Measurements from ENCODE around the gene KCNJ5.

The KCNJ5 gene

DNA sequence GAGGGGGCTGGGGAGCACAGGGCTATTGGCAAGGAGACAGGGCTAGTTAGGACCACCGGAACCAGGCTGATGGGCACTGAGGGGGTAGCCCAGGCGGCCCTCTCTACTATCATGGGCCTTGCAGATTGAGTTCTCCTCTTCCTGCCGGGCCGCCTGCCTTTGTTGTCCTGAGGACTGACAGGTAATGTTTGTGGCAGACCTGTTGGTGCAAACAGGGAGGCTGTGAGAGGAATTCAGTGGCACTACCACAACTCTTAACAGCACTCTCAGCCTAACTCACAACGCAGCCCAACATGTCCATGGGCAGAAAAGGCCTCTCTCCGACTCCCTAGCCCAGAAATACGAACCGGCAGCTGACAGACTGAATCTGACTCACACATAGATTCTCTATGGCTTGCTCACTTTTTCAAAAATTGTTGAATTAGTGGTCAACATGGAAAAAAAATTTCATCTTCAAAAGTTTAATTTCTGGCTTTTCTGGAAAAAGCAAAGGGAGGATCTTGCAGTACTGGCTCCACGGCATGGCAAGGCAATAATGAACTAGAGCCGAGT is 11.4 kb downstream of the KCNJ5 start:
- no peak overlapping the region for H2AFZ ChIP-seq (ENCODE audit: low read depth, low read length)
- no peak overlapping the region for H3K4me3 ChIP-seq (ENCODE audit: low read depth in 1 of 2, low read length in 2 of 2)
- no peak overlapping the region for H3K4me2 ChIP-seq (ENCODE audit: insufficient read depth, low read length)
- no peaks in the 10 kb centered on the region for H3K9me3 ChIP-seq (ENCODE audit: insufficient read depth, low read length, severe bottlenecking)
- H3K27ac ChIP-seq (ENCODE audit: low read length), result no peak overlapping the region
- peaks cover 47% of the 10 kb centered on the region for H3K27me3 ChIP-seq (ENCODE audit: insufficient read depth, low read length, poor library complexity)
- DNase-seq (no peak), ATAC-seq (ENCODE audit: insufficient read depth, low read depth) (no peak)
- no peak overlapping the region for H3K9ac ChIP-seq (ENCODE audit: low read depth, low read length)
- no peaks in the 10 kb centered on the region for H3K36me3 ChIP-seq (ENCODE audit: insufficient read depth, low read length)
- no peak for TF ChIP-seq EZH2 (IDR thresholded peaks at IDR 0.05; ENCODE audit: borderline replicate concordance, low read depth, low read length, severe bottlenecking)
- TF ChIP-seq, protein P1, sequence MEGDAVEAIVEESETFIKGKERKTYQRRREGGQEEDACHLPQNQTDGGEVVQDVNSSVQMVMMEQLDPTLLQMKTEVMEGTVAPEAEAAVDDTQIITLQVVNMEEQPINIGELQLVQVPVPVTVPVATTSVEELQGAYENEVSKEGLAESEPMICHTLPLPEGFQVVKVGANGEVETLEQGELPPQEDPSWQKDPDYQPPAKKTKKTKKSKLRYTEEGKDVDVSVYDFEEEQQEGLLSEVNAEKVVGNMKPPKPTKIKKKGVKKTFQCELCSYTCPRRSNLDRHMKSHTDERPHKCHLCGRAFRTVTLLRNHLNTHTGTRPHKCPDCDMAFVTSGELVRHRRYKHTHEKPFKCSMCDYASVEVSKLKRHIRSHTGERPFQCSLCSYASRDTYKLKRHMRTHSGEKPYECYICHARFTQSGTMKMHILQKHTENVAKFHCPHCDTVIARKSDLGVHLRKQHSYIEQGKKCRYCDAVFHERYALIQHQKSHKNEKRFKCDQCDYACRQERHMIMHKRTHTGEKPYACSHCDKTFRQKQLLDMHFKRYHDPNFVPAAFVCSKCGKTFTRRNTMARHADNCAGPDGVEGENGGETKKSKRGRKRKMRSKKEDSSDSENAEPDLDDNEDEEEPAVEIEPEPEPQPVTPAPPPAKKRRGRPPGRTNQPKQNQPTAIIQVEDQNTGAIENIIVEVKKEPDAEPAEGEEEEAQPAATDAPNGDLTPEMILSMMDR (IDR thresholded peaks at IDR 0.05; ENCODE audit: borderline replicate concordance, extremely low read depth, low read length, poor library complexity, severe bottlenecking), result no peak
- no peaks in the 10 kb centered on the region for H4K20me1 ChIP-seq (ENCODE audit: insufficient read depth, low read length)
- H3K4me1 ChIP-seq (ENCODE audit: insufficient read depth, low read length), result no peaks in the 10 kb centered on the region
- no peaks in the 10 kb centered on the region for H3K79me2 ChIP-seq (ENCODE audit: insufficient read depth, low read length)

DNA sequence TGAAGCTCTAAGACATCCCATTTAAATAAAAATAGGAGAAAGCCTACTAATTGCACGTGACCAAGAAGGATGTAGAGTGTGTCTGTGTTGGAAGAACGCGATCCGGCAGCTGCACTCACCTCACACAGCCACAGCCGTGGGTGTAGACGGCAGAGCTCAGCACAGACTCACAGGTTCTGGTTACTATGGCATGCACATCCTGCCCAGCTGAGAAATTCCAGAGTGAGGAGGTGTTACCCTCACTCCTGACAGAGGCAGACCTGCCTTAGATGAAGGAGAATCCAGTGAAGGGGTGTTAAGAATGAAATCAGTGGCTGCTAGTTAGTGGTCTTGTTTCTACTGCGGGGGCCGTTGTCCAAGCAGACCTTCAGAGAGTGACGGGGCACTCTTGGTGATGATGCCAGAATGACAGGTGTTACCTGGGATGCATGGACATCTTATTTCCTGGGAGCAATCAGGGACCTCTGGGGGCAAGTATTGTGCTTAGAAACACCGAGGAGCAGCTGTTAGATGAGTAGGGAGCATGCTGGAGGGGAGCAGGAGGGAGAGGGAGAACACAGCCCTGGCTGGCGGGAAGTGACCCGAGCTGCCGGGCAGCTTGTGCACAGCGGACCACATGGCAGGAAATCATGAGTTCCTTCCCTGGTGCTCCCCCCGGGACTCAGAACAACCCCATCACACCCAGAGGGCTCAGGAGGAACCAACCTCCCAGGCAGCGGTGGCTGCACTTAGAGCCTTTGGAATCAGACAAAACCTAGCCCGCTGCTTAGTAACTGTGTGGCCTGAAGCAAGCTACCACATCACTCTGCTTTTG is 12.3 kb downstream of the KCNJ5 start:
- no peaks in the 10 kb centered on the region for H4K20me1 ChIP-seq (ENCODE audit: insufficient read depth, low read length)
- no peaks in the 10 kb centered on the region for H3K36me3 ChIP-seq (ENCODE audit: insufficient read depth, low read length)
- H3K27me3 ChIP-seq (ENCODE audit: insufficient read depth, low read length, poor library complexity), result peaks cover 47% of the 10 kb centered on the region
- H3K4me3 ChIP-seq (ENCODE audit: low read depth in 1 of 2, low read length in 2 of 2), result no peak overlapping the region
- no peak overlapping the region for H2AFZ ChIP-seq (ENCODE audit: low read depth, low read length)
- no peak for DNase-seq
- no peak overlapping the region for H3K27ac ChIP-seq (ENCODE audit: low read length)
- ATAC-seq (ENCODE audit: insufficient read depth, low read depth), result no peak
- no peak overlapping the region for H3K4me2 ChIP-seq (ENCODE audit: insufficient read depth, low read length)
- H3K79me2 ChIP-seq (ENCODE audit: insufficient read depth, low read length), result no peaks in the 10 kb centered on the region
- H3K4me1 ChIP-seq (ENCODE audit: insufficient read depth, low read length), result no peaks in the 10 kb centered on the region
- no peaks in the 10 kb centered on the region for H3K9me3 ChIP-seq (ENCODE audit: insufficient read depth, low read length, severe bottlenecking)
- H3K9ac ChIP-seq (ENCODE audit: low read depth, low read length), result no peak overlapping the region
- TF ChIP-seq, protein P1 (IDR thresholded peaks at IDR 0.05; ENCODE audit: borderline replicate concordance, extremely low read depth, low read length, poor library complexity, severe bottlenecking), result no peak
- no peak for TF ChIP-seq EZH2 (IDR thresholded peaks at IDR 0.05; ENCODE audit: borderline replicate concordance, low read depth, low read length, severe bottlenecking)

DNA sequence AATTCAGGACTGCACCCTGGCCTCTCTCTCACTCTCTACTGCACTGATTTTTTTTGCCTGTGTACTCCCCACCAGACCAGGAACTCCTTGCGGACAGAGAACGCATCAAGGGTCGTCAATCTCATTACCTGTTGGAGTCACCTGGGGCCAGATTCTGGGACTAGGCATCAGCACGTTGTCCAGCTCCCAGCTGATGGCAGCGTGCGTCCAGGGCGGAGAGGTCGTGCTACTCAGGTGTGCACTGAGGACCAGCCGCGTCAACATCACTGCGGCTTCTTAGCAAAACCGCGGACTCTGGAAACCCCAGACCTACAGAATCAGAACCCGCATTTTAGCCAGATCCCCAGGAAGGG is 13.1 kb downstream of the KCNJ5 start:
- Histone ChIP-seq H3K4me1 (ENCODE audit: insufficient read depth, low read length) (no peaks in the 10 kb centered on the region), H3K9ac (ENCODE audit: low read depth, low read length) (no peak overlapping the region), H2AFZ (ENCODE audit: low read depth, low read length) (no peak overlapping the region), H3K4me3 (ENCODE audit: low read depth in 1 of 2, low read length in 2 of 2) (no peak overlapping the region), H3K27me3 (ENCODE audit: insufficient read depth, low read length, poor library complexity) (peaks cover 50% of the 10 kb centered on the region), H3K27ac (ENCODE audit: low read length) (no peak overlapping the region), H3K36me3 (ENCODE audit: insufficient read depth, low read length) (no peaks in the 10 kb centered on the region), H3K4me2 (ENCODE audit: insufficient read depth, low read length) (no peak overlapping the region), H4K20me1 (ENCODE audit: insufficient read depth, low read length) (no peaks in the 10 kb centered on the region), H3K79me2 (ENCODE audit: insufficient read depth, low read length) (no peaks in the 10 kb centered on the region), H3K9me3 (ENCODE audit: insufficient read depth, low read length, severe bottlenecking) (no peaks in the 10 kb centered on the region)
- ATAC-seq (ENCODE audit: insufficient read depth, low read depth), result no peak
- no peak for DNase-seq
- TF ChIP-seq, protein P1 (IDR thresholded peaks at IDR 0.05; ENCODE audit: borderline replicate concordance, extremely low read depth, low read length, poor library complexity, severe bottlenecking), result no peak
- TF ChIP-seq EZH2 (IDR thresholded peaks at IDR 0.05; ENCODE audit: borderline replicate concordance, low read depth, low read length, severe bottlenecking), result peak; percentile 34
